K562 (cell line): ENCODE measurements around the gene ERBB4. TPM values are rescaled to one million over a fixed set of nuclear protein-coding genes. Genes with fewer than 3 reads are reported as not detected.

Experiments
- ATAC-seq: fragments of 200-7000 bp; cut with Tn5 transposase; 3 replicates; pipeline ENCODE4 v1.9.1; 2020; ENCODE audit warnings: moderate library complexity
- BruUV-seq: library from RNA; stranded (reverse); fragments of 400-500 nt; replicated peaks from 2 replicates; lab custom pipeline; 2021; lab: Mats Ljungman, UMichigan
- CTCF ChIA-PET: fragments of 300-600 bp; formaldehyde crosslinking; extraction: SDS; loops from one replicate; lab custom pipeline; 2021; ENCODE audit warnings: low intra/inter-chr PET ratio; lab: Yijun Ruan, JAX
- POLR2A ChIA-PET: fragments of 300-600, 350-650 bp; sonication (Branson Sonifier 250); formaldehyde crosslinking; extraction: SDS; loops from one replicate; lab custom pipeline; 2021; ENCODE audit warnings: antibody characterized with exemption, inconsistent platforms; lab: Yijun Ruan, JAX
- DNase-seq, 4 experiments: peaks; one replicate each; pipeline versions ENCODE4 v3.0.0 to v3.0.0-alpha.2; 2011 to 2018; ENCODE audit warnings: low spot score in 3 of 4, mixed read lengths in 3 of 4; ENCODE audit errors: extremely low read depth in 1 of 4
- FAIRE-seq: peaks from 2 replicates; lab custom pipeline; 2011; peaks lifted over from hg19 to GRCh38; lab: Jason Lieb, UNC
- H2AFZ ChIP-seq: 2 replicates; pipeline ENCODE4 v1.6.0; 2011; ENCODE audit warnings: low read depth, low read length, control low read depth, inconsistent platforms
- H3K27ac ChIP-seq: fragments of 200-600 bp; 3 replicates; pipeline ENCODE4 v1.8.0; 2011; ENCODE audit warnings: low read depth, mild to moderate bottlenecking, control low read depth, inconsistent platforms, low read length, moderate library complexity, mixed read lengths; ENCODE audit errors: extremely low read depth
- H3K27me3 ChIP-seq, 2 experiments: fragments of 300-600 bp in 1 of 2; 2 replicates in 1 of 2; 3 replicates in 1 of 2; pipeline versions ENCODE4 v1.6.0 to v1.8.0; 2011; ENCODE audit warnings: inconsistent platforms in 2 of 2, low read length in 2 of 2, mild to moderate bottlenecking in 1 of 2, mixed read lengths in 1 of 2, moderate library complexity in 1 of 2; ENCODE audit not compliant: control insufficient read depth in 2 of 2, insufficient read depth in 2 of 2
- H3K36me3 ChIP-seq: fragments of 300-600 bp; 3 replicates; pipeline ENCODE4 v1.8.0; 2011; ENCODE audit warnings: mild to moderate bottlenecking, low read length, inconsistent platforms; ENCODE audit not compliant: control insufficient read depth, insufficient read depth
- H3K4me1 ChIP-seq, 2 experiments: fragments of 200-600 bp in 1 of 2; replicated peaks in 1 of 2; 2 replicates in 1 of 2; 3 replicates in 1 of 2; pipeline versions ENCODE4 v1.5.1 to v1.8.0; 2011; ENCODE audit warnings: inconsistent platforms in 2 of 2, low read length in 2 of 2, mild to moderate bottlenecking in 1 of 2, mixed read lengths in 1 of 2, moderate library complexity in 1 of 2; ENCODE audit not compliant: control insufficient read depth in 2 of 2, insufficient read depth in 2 of 2
- H3K4me2 ChIP-seq: 2 replicates; pipeline ENCODE4 v1.6.1; 2011; ENCODE audit warnings: low read length, control low read depth, inconsistent platforms, mixed read lengths; ENCODE audit not compliant: insufficient read depth
- H3K4me3 ChIP-seq: fragments of 200-600 bp; sonication (generic), shearing (Covaris generic); 2 replicates; pipeline ENCODE4 v1.5.1; 2016; ENCODE audit warnings: control low read depth, inconsistent platforms
- H3K79me2 ChIP-seq: fragments of 200-600 bp; 3 replicates; pipeline ENCODE4 v1.8.0; 2011; ENCODE audit warnings: low read length, inconsistent platforms; ENCODE audit not compliant: control insufficient read depth, insufficient read depth
- H3K9ac ChIP-seq, 2 experiments: 2 replicates each; pipeline versions ENCODE4 v1.6.0 to v1.6.1; 2011; ENCODE audit warnings: low read depth in 2 of 2, low read length in 2 of 2, control low read depth in 1 of 2, inconsistent platforms in 1 of 2, mild to moderate bottlenecking in 1 of 2, mixed read lengths in 1 of 2; ENCODE audit not compliant: insufficient read depth in 1 of 2
- H3K9me1 ChIP-seq: one replicate; pipeline ENCODE4 v1.6.0; 2011; ENCODE audit warnings: inconsistent platforms, mild to moderate bottlenecking, low read length, moderate library complexity; ENCODE audit not compliant: control insufficient read depth, insufficient read depth
- H3K9me3 ChIP-seq: replicated peaks from 2 replicates; pipeline ENCODE4 v1.5.1; 2011; ENCODE audit warnings: low read depth, low read length, inconsistent platforms; ENCODE audit not compliant: control insufficient read depth, insufficient read depth
- H4K20me1 ChIP-seq: replicated peaks from 2 replicates; pipeline ENCODE4 v1.6.1; 2011; ENCODE audit warnings: low read length, inconsistent platforms, mixed read lengths; ENCODE audit not compliant: control insufficient read depth, insufficient read depth
- ARID1B ChIP-seq: fragments of 450-650 bp; IDR thresholded peaks from 2 replicates; pipeline ENCODE4 v1.6.1; 2016; ENCODE audit warnings: antibody characterized with exemption, mild to moderate bottlenecking, inconsistent platforms
- BACH1 ChIP-seq: fragments of 200-800 bp; sonication (Bioruptor generic); IDR thresholded peaks from 2 replicates; pipeline ENCODE4 v1.6.1; 2016; ENCODE audit warnings: missing genetic modification characterization, missing compliant biosample characterization
- BRCA1 ChIP-seq, 2 experiments: fragments of 450-650 bp in 1 of 2; sonication (generic) in 1 of 2; formaldehyde crosslinking in 1 of 2; IDR thresholded peaks; 2 replicates each; pipeline versions ENCODE4 v1.5.0 to v1.6.1; 2017 to 2020; ENCODE audit warnings: mild to moderate bottlenecking in 1 of 2, missing genetic modification reagents in 1 of 2
- ERF ChIP-seq: fragments of 450-650 bp; formaldehyde crosslinking; IDR thresholded peaks from 2 replicates; pipeline ENCODE4 v1.4.0; 2020; ENCODE audit warnings: mild to moderate bottlenecking, mixed read lengths
- FIP1L1 ChIP-seq: fragments of 200-400 bp; formaldehyde crosslinking; IDR thresholded peaks from 2 replicates; pipeline ENCODE4 v1.6.1; 2018; ENCODE audit warnings: mild to moderate bottlenecking, low read depth, low read length; ENCODE audit not compliant: poor library complexity, severe bottlenecking
- MLLT1 ChIP-seq, 2 experiments: fragments of 450-650 bp; IDR thresholded peaks; 2 replicates each; pipeline ENCODE4 v1.6.1; 2016
- PCBP1 ChIP-seq: fragments of 200-400 bp; formaldehyde crosslinking; IDR thresholded peaks from 2 replicates; pipeline ENCODE4 v1.6.1; 2018; ENCODE audit warnings: mild to moderate bottlenecking, low read depth, low read length; ENCODE audit not compliant: poor library complexity, severe bottlenecking
- PHF21A ChIP-seq: fragments of 450-650 bp; IDR thresholded peaks from 2 replicates; pipeline ENCODE4 v1.6.1; 2017; ENCODE audit warnings: low read depth, borderline replicate concordance
- POLR2AphosphoS2 ChIP-seq: IDR thresholded peaks from 2 replicates; pipeline ENCODE4 v1.6.1; 2012; ENCODE audit warnings: low read length, improper control_type of control experiment
- RFX5 ChIP-seq: IDR thresholded peaks from 2 replicates; pipeline ENCODE4 v1.6.1; 2011; ENCODE audit warnings: low read depth, mild to moderate bottlenecking, improper control_type of control experiment, low read length
- RNF219 ChIP-seq: fragments of 250-450 bp; sonication (Bioruptor Pico); IDR thresholded peaks from 2 replicates; pipeline ENCODE4 v1.5.0; 2022; ENCODE audit warnings: mild to moderate bottlenecking
- SIX5 ChIP-seq, 2 experiments: IDR thresholded peaks; 2 replicates each; pipeline ENCODE4 v1.6.1; 2011; ENCODE audit warnings: low read length in 2 of 2, borderline replicate concordance in 1 of 2, low read depth in 1 of 2, mild to moderate bottlenecking in 1 of 2, moderate library complexity in 1 of 2; ENCODE audit not compliant: insufficient read depth in 1 of 2
- TAF9B ChIP-seq: fragments of 450-650 bp; IDR thresholded peaks from 2 replicates; pipeline ENCODE4 v1.6.1; 2018; ENCODE audit warnings: mild to moderate bottlenecking; ENCODE audit not compliant: partially characterized antibody
- TFAM ChIP-seq: fragments of 250-450 bp; sonication (Bioruptor Pico); conservative IDR thresholded peaks from 2 replicates; pipeline ENCODE4 v1.5.0; 2021; ENCODE audit warnings: mild to moderate bottlenecking, moderate library complexity
- ZC3H4 ChIP-seq: sonication (generic); formaldehyde crosslinking; IDR thresholded peaks from 2 replicates; pipeline ENCODE4 v1.9.0; 2021; ENCODE audit warnings: missing genetic modification reagents, borderline replicate concordance
- ZNF140 ChIP-seq: fragments of 250-450 bp; sonication (Bioruptor Pico); IDR thresholded peaks from 2 replicates; pipeline ENCODE4 v1.8.0; 2021; ENCODE audit warnings: moderate library complexity, mild to moderate bottlenecking, inconsistent platforms
- WGBS: fragments of 100-300 bp; shearing (Covaris generic); methylation state at CpG from one replicate; pipeline ENCODE4 v1.1.6; 2016; ENCODE audit warnings: low coverage, mixed read lengths; ENCODE audit not compliant: insufficient coverage; ENCODE audit errors: missing lambda C conversion rate; 5-methylcytosine and 5-hydroxymethylcytosine counted together
- in situ Hi-C: fragments of 300-500 bp; cut with MboI; formaldehyde crosslinking; loops from 4 replicates; pipeline ENCODE4 v1.15.0; 2018; ENCODE audit warnings: inconsistent platforms, mixed read lengths
- intact Hi-C: fragments of 100-400 bp; cut with micrococcal nuclease; formaldehyde crosslinking; loops from 2 replicates; pipeline ENCODE4 v1.14.2; 2022
- polyA plus RNA-seq, 8 experiments: library from polyadenylated mRNA; depleted of rRNA in 4 of 8; stranded (reverse) in 5 of 8; unstranded in 3 of 8; fragments of >200 nt; fragmentation: Nextera tagmentation in 2 of 8; fragmentation: Illumina TruSeq in 1 of 8; extraction: Ambion mirVana in 2 of 8; extraction: Trizol in 1 of 8; gene quantifications; 2 replicates each; pipeline versions ENCODE4 v1.2.1 to v1.2.3, GENCODE V29; 2011 to 2014; ENCODE audit warnings: inconsistent platforms in 1 of 8, missing spikeins in 1 of 8
- total RNA-seq, 7 experiments: library from RNA; depleted of rRNA in 6 of 7; stranded (reverse); fragments of >200 nt in 6 of 7; fragmentation: Illumina TruSeq in 2 of 7; extraction: Trizol in 2 of 7; gene quantifications; 2 replicates each; pipeline versions ENCODE4 v1.2.1 to v1.2.3, GENCODE V29; 2011 to 2021; ENCODE audit warnings: low replicate concordance in 1 of 7

The ERBB4 gene
- total and polyA plus RNA-seq, 9 of the 15 experiments (the other 6 are each of a cell fraction or from before 2014, with no cell fraction given), result not detected

GRCh38 chr2:211860224-211860623 lies 678.4 kb downstream of the ERBB4 start (continued):
- TF ChIP-seq RNF219 (CRISPR knock-in tag), result no peak
- TF ChIP-seq TAF9B, result no peak
- no peak for TF ChIP-seq RFX5

GRCh38 chr2:211854832-211855231 lies 683.8 kb downstream of the ERBB4 start:
- ChIA-PET POLR2A (no interaction called here), CTCF (no interaction called here)
- H3K79me2 ChIP-seq, result no peaks in the 10 kb centered on the region
- no peak overlapping the region for H3K4me3 ChIP-seq
- no peak overlapping the region for H2AFZ ChIP-seq
- no TSS peak for BruUV-seq
- H3K4me1 ChIP-seq, result no peaks in the 10 kb centered on the region
- H3K9me3 ChIP-seq, result no peaks in the 10 kb centered on the region
- 2% methylated on average over 3 of the region's 3 CpGs for WGBS
- TF ChIP-seq ARID1B (no peak), BRCA1 (IDR thresholded peaks at IDR 0.05) (no peak), BRCA1 (CRISPR knock-in tag; IDR thresholded peaks at IDR 0.05) (no peak), MLLT1 (IDR thresholded peaks at IDR 0.05) (no peak), SIX5 (IDR thresholded peaks at IDR 0.05; ENCODE audit: borderline replicate concordance in 1 of 2, insufficient read depth in 1 of 2, low read depth in 1 of 2, low read length in 2 of 2) (no peak), ERF (CRISPR knock-in tag) (no peak), BACH1 (tag) (no peak), ZC3H4 (CRISPR knock-in tag) (no peak), ZNF140 (CRISPR knock-in tag) (no peak), POLR2AphosphoS2 (no peak), TFAM (CRISPR knock-in tag) (no peak), PHF21A (no peak), PCBP1 (no peak), FIP1L1 (no peak)
- TF ChIP-seq, all 486 proteins: peak for 0
- H3K9me1 ChIP-seq, result no peaks in the 10 kb centered on the region
- intact Hi-C loops (no loop called here), in situ Hi-C loops (no loop called here)
- DNase-seq (no peak), FAIRE-seq (no peak), ATAC-seq (no peak)
- H3K27me3 ChIP-seq, result no peaks in the 10 kb centered on the region
- H4K20me1 ChIP-seq, result no peaks in the 10 kb centered on the region
- H3K36me3 ChIP-seq, result no peaks in the 10 kb centered on the region
- H3K27ac ChIP-seq, result no peak overlapping the region
- no peak overlapping the region for H3K9ac ChIP-seq
- no peak overlapping the region for H3K4me2 ChIP-seq
